Epithelial cell of esophagus (primary cell): Measurements from ENCODE around the gene DLGAP1.
A peak's percentile ranks its signal among the peaks of the same experiment; 100 is the strongest.

Experiments
- DNase-seq: peaks from one replicate; pipeline ENCODE4 v3.0.0; 2010; ENCODE audit warnings: low read depth
- H3K4me3 ChIP-seq: 2 replicates; pipeline ENCODE4 v1.5.1; 2011; ENCODE audit warnings: mild to moderate bottlenecking, low read length, control low read depth
- CTCF ChIP-seq: IDR thresholded peaks from 2 replicates; pipeline ENCODE4 v1.5.1; 2011; ENCODE audit warnings: low read depth, mild to moderate bottlenecking, low read length, control low read depth, inconsistent platforms; ENCODE audit not compliant: insufficient read depth; ENCODE audit errors: missing control alignments

DLGAP1 gene

GRCh38 chr18:3857544-3857943, 597.6 kb downstream of the DLGAP1 start:
- TF ChIP-seq CTCF: no peak
- DNase-seq: peak; percentile 36
- H3K4me3 ChIP-seq: no peak overlapping the region

- TF ChIP-seq CTCF: no peak
- no peak for DNase-seq
- no peak overlapping the region for H3K4me3 ChIP-seq
Observed at GRCh38 chr18:3855966-3856365, 599.1 kb downstream of the DLGAP1 start.

GRCh38 chr18:3852321-3852720, 602.8 kb downstream of the DLGAP1 start:
- peak; percentile 22 for TF ChIP-seq CTCF
- no peak for DNase-seq
- no peak overlapping the region for H3K4me3 ChIP-seq

GRCh38 chr18:3851159-3851558, 603.9 kb downstream of the DLGAP1 start:
- TF ChIP-seq CTCF: no peak
- peak; percentile 49 for DNase-seq

GRCh38 chr18:3848316-3848715, 606.8 kb downstream of the DLGAP1 start:
- H3K4me3 ChIP-seq: no peak overlapping the region
- no peak for TF ChIP-seq CTCF
- DNase-seq: peak; percentile 12

More at GRCh38 chr18:3851159-3851558, 603.9 kb downstream of the DLGAP1 start:
- no peak overlapping the region for H3K4me3 ChIP-seq

GRCh38 chr18:3845161-3845560, 609.9 kb downstream of the DLGAP1 start:
- no peak overlapping the region for H3K4me3 ChIP-seq
- DNase-seq: no peak
- TF ChIP-seq CTCF: no peak

- H3K4me3 ChIP-seq: no peak overlapping the region
- DNase-seq: no peak
Observed at GRCh38 chr18:3842844-3843243, 612.3 kb downstream of the DLGAP1 start.

More at GRCh38 chr18:3842844-3843243, 612.3 kb downstream of the DLGAP1 start:
- no peak for TF ChIP-seq CTCF
